ENCODE results near the gene SDHA. TPM values are rescaled to one million over a fixed set of nuclear protein-coding genes. Genes with fewer than 3 reads are reported as not detected.

Gene SDHA
- total RNA-seq, 1 experiment from 2014 or later, result 43.2 TPM

- Histone ChIP-seq H3K4me3 (no peak overlapping the region), H3K27me3 (no peaks in the 10 kb centered on the region), H3K36me3 (no peaks in the 10 kb centered on the region), H3K9me3 (replicated peaks) (no peaks in the 10 kb centered on the region), H3K4me1 (peaks cover 15% of the 10 kb centered on the region), H3K27ac (no peak overlapping the region)
- peak; percentile 26 to 51 for DNase-seq
Measured at GRCh38 chr5:180286-180918, 37.7 kb upstream of the SDHA start.

- H3K27me3 ChIP-seq, result no peaks in the 10 kb centered on the region
- DNase-seq, result no peak
- H3K4me1 ChIP-seq, result peaks cover 15% of the 10 kb centered on the region
Measured at GRCh38 chr5:181160-181559, 37.0 kb upstream of the SDHA start.

GRCh38 chr5:181566-181965 is 36.6 kb upstream of the SDHA start:
- Histone ChIP-seq H3K36me3 (no peaks in the 10 kb centered on the region), H3K4me1 (peaks cover 15% of the 10 kb centered on the region), H3K27ac (no peak overlapping the region), H3K27me3 (no peaks in the 10 kb centered on the region), H3K9me3 (replicated peaks) (no peaks in the 10 kb centered on the region), H3K4me3 (no peak overlapping the region)
- DNase-seq, result no peak

More at GRCh38 chr5:181160-181559, 37.0 kb upstream of the SDHA start:
- no peaks in the 10 kb centered on the region for H3K36me3 ChIP-seq
- no peak overlapping the region for H3K4me3 ChIP-seq
- H3K27ac ChIP-seq, result no peak overlapping the region
- H3K9me3 ChIP-seq (replicated peaks), result no peaks in the 10 kb centered on the region

- Histone ChIP-seq H3K9me3 (replicated peaks) (no peaks in the 10 kb centered on the region), H3K27me3 (no peaks in the 10 kb centered on the region), H3K27ac (no peak overlapping the region), H3K4me1 (peaks cover 15% of the 10 kb centered on the region), H3K36me3 (no peaks in the 10 kb centered on the region), H3K4me3 (no peak overlapping the region)
- DNase-seq, result no peak
Measured at GRCh38 chr5:182126-182525, 36.0 kb upstream of the SDHA start.

GRCh38 chr5:184471-184870 is 33.6 kb upstream of the SDHA start:
- no peak overlapping the region for H3K27ac ChIP-seq
- H3K4me3 ChIP-seq, result no peak overlapping the region
- peak in 1 of 2 experiments; percentile 47 for DNase-seq
- no peaks in the 10 kb centered on the region for H3K36me3 ChIP-seq
- no peaks in the 10 kb centered on the region for H3K27me3 ChIP-seq
- no peaks in the 10 kb centered on the region for H3K9me3 ChIP-seq (replicated peaks)
- H3K4me1 ChIP-seq, result peaks cover 27% of the 10 kb centered on the region

GRCh38 chr5:185095-186070 is 32.7 kb upstream of the SDHA start:
- Histone ChIP-seq H3K4me3 (no peak overlapping the region), H3K27me3 (no peaks in the 10 kb centered on the region), H3K27ac (no peak overlapping the region), H3K36me3 (no peaks in the 10 kb centered on the region), H3K4me1 (peaks cover 23% of the 10 kb centered on the region), H3K9me3 (replicated peaks) (no peaks in the 10 kb centered on the region)
- DNase-seq, result no peak

GRCh38 chr5:186091-187041 is 31.8 kb upstream of the SDHA start:
- Histone ChIP-seq H3K9me3 (replicated peaks) (no peaks in the 10 kb centered on the region), H3K4me3 (no peak overlapping the region), H3K27ac (no peak overlapping the region), H3K4me1 (peaks cover 29% of the 10 kb centered on the region), H3K27me3 (no peaks in the 10 kb centered on the region), H3K36me3 (no peaks in the 10 kb centered on the region)
- peak in 1 of 2 experiments; percentile 32 for DNase-seq

GRCh38 chr5:187042-187431 is 31.1 kb upstream of the SDHA start:
- DNase-seq, result no peak

GRCh38 chr5:187617-188451 is 30.3 kb upstream of the SDHA start:
- H3K9me3 ChIP-seq (replicated peaks), result no peaks in the 10 kb centered on the region
- H3K27me3 ChIP-seq, result no peaks in the 10 kb centered on the region
- no peak for DNase-seq
- no peak overlapping the region for H3K4me3 ChIP-seq
- H3K4me1 ChIP-seq, result peaks cover 29% of the 10 kb centered on the region
- no peak overlapping the region for H3K27ac ChIP-seq
- no peaks in the 10 kb centered on the region for H3K36me3 ChIP-seq

More at GRCh38 chr5:187042-187431, 31.1 kb upstream of the SDHA start:
- H3K36me3 ChIP-seq, result no peaks in the 10 kb centered on the region
- no peak overlapping the region for H3K4me3 ChIP-seq
- no peaks in the 10 kb centered on the region for H3K27me3 ChIP-seq
- no peak overlapping the region for H3K27ac ChIP-seq
- peaks cover 29% of the 10 kb centered on the region for H3K4me1 ChIP-seq
- no peaks in the 10 kb centered on the region for H3K9me3 ChIP-seq (replicated peaks)

- Histone ChIP-seq H3K4me1 (peaks cover 29% of the 10 kb centered on the region), H3K4me3 (no peak overlapping the region), H3K27ac (no peak overlapping the region), H3K9me3 (replicated peaks) (no peaks in the 10 kb centered on the region), H3K36me3 (no peaks in the 10 kb centered on the region), H3K27me3 (no peaks in the 10 kb centered on the region)
- peak; percentile 79 to 88 for DNase-seq
Measured at GRCh38 chr5:188488-189481, 29.3 kb upstream of the SDHA start.

- Histone ChIP-seq H3K36me3 (no peaks in the 10 kb centered on the region), H3K27ac (no peak overlapping the region), H3K27me3 (no peaks in the 10 kb centered on the region), H3K9me3 (replicated peaks) (no peaks in the 10 kb centered on the region), H3K4me1 (peaks cover 25% of the 10 kb centered on the region), H3K4me3 (no peak overlapping the region)
- no peak for DNase-seq
Measured at GRCh38 chr5:189486-189885, 28.6 kb upstream of the SDHA start.

GRCh38 chr5:189976-190365 is 28.1 kb upstream of the SDHA start:
- Histone ChIP-seq H3K36me3 (no peaks in the 10 kb centered on the region), H3K4me3 (no peak overlapping the region), H3K4me1 (peaks cover 22% of the 10 kb centered on the region), H3K27ac (no peak overlapping the region), H3K27me3 (no peaks in the 10 kb centered on the region), H3K9me3 (replicated peaks) (no peaks in the 10 kb centered on the region)
- no peak for DNase-seq
